Body of pancreas (tissue), 4 donors: ENCODE measurements around the gene PRELID2. TPM values are rescaled to one million over a fixed set of nuclear protein-coding genes. Genes with fewer than 3 reads are reported as not detected.
"Not testable (repeated sequence)": the region's sequence is repeated elsewhere in the genome, so short reads cannot be mapped to it uniquely, and the experiment has no call there.

ENCODE experiments used
- ATAC-seq: fragments of 150-250 bp; one replicate; pipeline ENCODE4 v1.9.1; 2016
- DNase-seq, 4 donors: peaks; one replicate each; pipeline ENCODE4 v3.0.0-alpha.2; 2019
- H3K27ac ChIP-seq, 4 donors: fragments of 200-600 bp; sonication (generic); 1 replicate in 3 of 4; 2 replicates in 1 of 4; pipeline versions ENCODE4 v1.5.1 to v1.6.1; 2016 to 2019; ENCODE audit warnings: mild to moderate bottlenecking in 1 of 4, mixed read lengths in 1 of 4, moderate library complexity in 1 of 4
- H3K27me3 ChIP-seq, 2 donors: fragments of 200-600 bp; sonication (generic); one replicate each; pipeline ENCODE4 v1.6.0; 2016; ENCODE audit warnings: mild to moderate bottlenecking in 1 of 2
- H3K36me3 ChIP-seq, 2 donors: fragments of 200-600 bp; sonication (generic); replicated peaks in 1 of 2; 2 replicates each; pipeline ENCODE4 v1.5.1; 2016; ENCODE audit warnings: low read depth in 2 of 2; ENCODE audit not compliant: insufficient read depth in 1 of 2
- H3K4me1 ChIP-seq: fragments of 200-600 bp; sonication (generic); one replicate; pipeline ENCODE4 v1.6.0; 2016
- H3K4me3 ChIP-seq, 2 donors: fragments of 200-600 bp; sonication (generic); 1 replicate in 1 of 2; 2 replicates in 1 of 2; pipeline ENCODE4 v1.5.1; 2016 to 2019
- H3K9me3 ChIP-seq, 3 donors: fragments of 200-600 bp; sonication (generic); 1 replicate in 2 of 3; 2 replicates in 1 of 3; pipeline ENCODE4 v1.5.1; 2016
- POLR2A ChIP-seq, 3 donors: fragments of 450-650 bp; IDR thresholded peaks; one replicate each; pipeline ENCODE4 v1.6.1; 2016; ENCODE audit warnings: antibody characterized with exemption in 3 of 3, mild to moderate bottlenecking in 2 of 3
- WGBS, 2 donors: methylation state at CpG; one replicate each; pipeline ENCODE4 v1.1.5; 2017; 5-methylcytosine and 5-hydroxymethylcytosine counted together
- intact Hi-C: fragments of 100-400 bp; cut with DNase I; formaldehyde crosslinking; loops from one replicate; pipeline ENCODE4 v1.15.1; 2023
- total RNA-seq, 2 donors: library from RNA; depleted of rRNA; stranded (reverse); fragments of >200 nt; gene quantifications; one replicate each; pipeline ENCODE4 v1.1.0, GENCODE V29; 2016
- TF ChIP-seq, protein P1 (sequence below), 7 experiments: fragments of 450-650 bp in 4 of 7; fragments of 200-600 bp in 3 of 7; sonication (generic) in 3 of 7; IDR thresholded peaks; one replicate each; pipeline ENCODE4 v1.5.1; 2016 to 2019; ENCODE audit warnings: antibody characterized with exemption in 7 of 7

Gene PRELID2
- total RNA-seq, 2 donors from 2014 or later, result 17.1 to 22.4 TPM

DNA sequence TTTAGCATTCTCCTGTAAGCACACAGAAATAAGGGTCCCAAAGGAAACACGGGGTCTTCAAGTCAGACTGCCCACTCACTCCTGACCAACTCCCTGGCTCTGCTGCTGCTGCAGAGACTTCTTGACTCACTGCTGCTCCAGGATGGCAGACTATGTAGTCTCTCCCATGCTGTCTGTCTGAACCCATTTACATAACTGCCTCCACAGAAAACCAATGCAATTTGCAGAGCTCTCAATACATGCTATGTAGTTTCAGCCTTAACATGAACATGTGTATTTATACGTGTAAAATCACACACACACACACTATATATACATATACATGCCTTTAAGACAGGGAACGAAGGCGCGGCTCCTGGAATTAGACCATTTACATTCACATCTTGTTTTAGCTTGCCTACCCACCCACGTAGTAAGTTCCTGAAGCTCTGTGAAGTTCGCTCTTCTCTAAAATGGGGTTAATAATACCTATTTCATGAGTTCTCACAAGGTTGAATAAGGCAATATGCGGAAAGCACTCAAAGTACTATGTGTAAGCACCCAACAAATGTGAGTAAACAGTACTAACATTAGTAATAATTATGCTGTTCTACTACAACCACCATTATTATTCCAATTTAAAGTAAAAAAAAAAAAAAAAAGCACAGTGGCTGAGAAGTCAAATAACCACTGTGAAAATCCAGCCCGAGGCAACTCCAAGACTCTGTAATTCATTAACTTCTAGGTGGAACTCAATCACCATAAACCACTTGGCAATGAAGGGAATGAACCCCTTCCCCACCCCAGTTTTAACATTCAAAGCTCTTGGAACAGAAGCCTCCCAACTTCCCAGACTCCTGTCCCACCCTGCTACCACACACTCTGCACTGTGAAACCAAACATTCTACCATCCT is 31.8 kb downstream of the PRELID2 start:
- Histone ChIP-seq H3K36me3 (no peaks in the 10 kb centered on the region), H3K4me1 (peaks cover 3% of the 10 kb centered on the region), H3K4me3 (no peak overlapping the region), H3K9me3 (no peaks in the 10 kb centered on the region), H3K27ac (no peak overlapping the region), H3K27me3 (no peaks in the 10 kb centered on the region)
- ATAC-seq (no peak), DNase-seq (no peak)
- TF ChIP-seq POLR2A (IDR thresholded peaks at IDR 0.05), result no peak
- TF ChIP-seq, protein P1, sequence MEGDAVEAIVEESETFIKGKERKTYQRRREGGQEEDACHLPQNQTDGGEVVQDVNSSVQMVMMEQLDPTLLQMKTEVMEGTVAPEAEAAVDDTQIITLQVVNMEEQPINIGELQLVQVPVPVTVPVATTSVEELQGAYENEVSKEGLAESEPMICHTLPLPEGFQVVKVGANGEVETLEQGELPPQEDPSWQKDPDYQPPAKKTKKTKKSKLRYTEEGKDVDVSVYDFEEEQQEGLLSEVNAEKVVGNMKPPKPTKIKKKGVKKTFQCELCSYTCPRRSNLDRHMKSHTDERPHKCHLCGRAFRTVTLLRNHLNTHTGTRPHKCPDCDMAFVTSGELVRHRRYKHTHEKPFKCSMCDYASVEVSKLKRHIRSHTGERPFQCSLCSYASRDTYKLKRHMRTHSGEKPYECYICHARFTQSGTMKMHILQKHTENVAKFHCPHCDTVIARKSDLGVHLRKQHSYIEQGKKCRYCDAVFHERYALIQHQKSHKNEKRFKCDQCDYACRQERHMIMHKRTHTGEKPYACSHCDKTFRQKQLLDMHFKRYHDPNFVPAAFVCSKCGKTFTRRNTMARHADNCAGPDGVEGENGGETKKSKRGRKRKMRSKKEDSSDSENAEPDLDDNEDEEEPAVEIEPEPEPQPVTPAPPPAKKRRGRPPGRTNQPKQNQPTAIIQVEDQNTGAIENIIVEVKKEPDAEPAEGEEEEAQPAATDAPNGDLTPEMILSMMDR (IDR thresholded peaks at IDR 0.05), result no peak
- 84 to 85% methylated on average over 9 of the region's 9 CpGs for WGBS, 2 donors
- intact Hi-C loops, result no loop called here

DNA sequence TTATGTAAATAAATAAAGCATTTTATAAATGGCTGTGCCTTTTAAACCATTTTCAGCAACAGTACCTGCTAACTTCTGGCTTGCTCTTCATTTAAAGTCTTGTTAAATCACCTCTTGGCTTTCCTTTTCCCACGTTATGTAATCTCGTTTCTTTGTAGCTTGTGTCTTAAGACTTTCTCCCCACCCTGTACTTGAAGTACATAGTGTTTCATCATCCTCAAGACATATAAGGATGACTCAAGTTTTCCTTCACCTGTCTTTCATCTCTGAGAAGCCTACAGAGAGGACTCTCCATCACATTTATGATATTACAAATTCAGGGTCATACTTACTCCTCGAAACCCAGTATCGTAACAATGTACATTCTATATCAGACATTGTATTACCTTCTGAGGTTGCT is 33.9 kb downstream of the PRELID2 start:
- ATAC-seq, result no peak
- Histone ChIP-seq H3K9me3 (no peaks in the 10 kb centered on the region), H3K4me3 (no peak overlapping the region), H3K36me3 (no peaks in the 10 kb centered on the region), H3K27me3 (no peaks in the 10 kb centered on the region), H3K27ac (no peak overlapping the region), H3K4me1 (peaks cover 3% of the 10 kb centered on the region)
- 92 to 95% methylated on average over 4 of the region's 4 CpGs for WGBS, 2 donors
- intact Hi-C loops, result no loop called here
- TF ChIP-seq, protein P1 (IDR thresholded peaks at IDR 0.05), result no peak
- TF ChIP-seq POLR2A (IDR thresholded peaks at IDR 0.05), result no peak
- no peak for DNase-seq

DNA sequence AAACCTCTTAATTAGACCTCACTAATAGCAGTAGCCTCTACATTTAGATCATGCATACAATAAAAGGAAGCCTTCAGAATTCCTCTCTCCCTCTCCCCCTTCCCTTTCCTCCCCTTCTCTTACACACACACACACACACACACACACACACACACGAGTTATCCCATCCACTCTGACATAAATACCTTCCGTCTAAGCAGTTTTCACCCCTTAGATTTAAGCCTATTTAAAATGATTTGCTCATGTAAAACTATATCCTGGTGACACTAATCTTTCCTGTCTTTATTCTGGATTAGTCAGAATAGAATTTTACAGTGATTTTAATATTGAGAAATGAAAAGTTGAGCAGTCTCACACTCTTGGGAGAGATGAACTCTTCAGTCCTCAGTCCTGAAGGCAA is 35.0 kb downstream of the PRELID2 start:
- Histone ChIP-seq H3K27ac (no peak overlapping the region), H3K27me3 (no peaks in the 10 kb centered on the region), H3K9me3 (no peaks in the 10 kb centered on the region), H3K36me3 (peaks cover 0 to 1% of the 10 kb centered on the region in 2 donors), H3K4me1 (peaks cover 3% of the 10 kb centered on the region), H3K4me3 (no peak overlapping the region)
- 78 to 87% methylated on average over 2 of the region's 2 CpGs for WGBS, 2 donors
- no peak for DNase-seq
- TF ChIP-seq, protein P1 (IDR thresholded peaks at IDR 0.05), result no peak
- TF ChIP-seq POLR2A (IDR thresholded peaks at IDR 0.05), result no peak
- ATAC-seq, result no peak
- intact Hi-C loops, result no loop called here

DNA sequence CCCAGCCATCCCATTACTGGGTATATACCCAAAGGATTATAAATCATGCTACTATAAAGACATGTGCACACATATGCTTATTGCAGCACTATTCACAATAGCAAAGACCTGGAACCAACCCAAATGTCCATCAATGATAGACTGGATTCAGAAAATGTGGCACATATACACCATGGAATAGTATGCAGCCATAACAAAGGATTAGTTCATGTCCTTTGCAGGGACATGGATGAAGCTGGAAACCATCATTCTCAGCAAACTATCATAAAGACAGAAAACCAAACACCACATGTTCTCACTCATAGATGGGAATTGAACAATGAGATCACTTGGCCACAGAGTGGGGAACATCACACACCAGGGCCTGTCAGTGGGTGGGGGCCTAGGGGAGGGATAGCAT is 36.6 kb downstream of the PRELID2 start:
- H3K27ac ChIP-seq, H3K4me3 ChIP-seq, H3K36me3 ChIP-seq, DNase-seq, H3K9me3 ChIP-seq, H3K27me3 ChIP-seq, ATAC-seq, H3K4me1 ChIP-seq, intact Hi-C loops: not testable (repeated sequence)

DNA sequence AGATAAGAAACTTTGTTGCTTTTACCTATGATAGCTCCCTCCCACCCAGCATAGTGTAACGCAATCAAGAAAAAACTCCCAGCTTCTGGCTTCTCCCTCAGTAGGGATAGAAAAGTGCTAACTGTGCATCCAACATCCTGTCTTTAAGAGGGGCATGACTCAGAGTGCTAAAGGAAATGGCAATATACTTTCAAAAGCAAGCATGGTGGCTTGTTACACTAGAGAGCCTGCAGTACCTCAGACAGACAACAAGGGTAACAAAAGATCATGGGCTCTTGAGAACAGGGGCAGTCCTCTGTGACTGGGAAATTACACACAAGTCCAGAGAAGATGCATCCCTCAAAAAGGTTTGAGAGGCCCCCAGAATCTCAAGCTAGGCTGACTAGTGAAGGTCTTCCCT is 37.8 kb downstream of the PRELID2 start:
- Histone ChIP-seq H3K27me3 (no peaks in the 10 kb centered on the region), H3K4me3 (no peak overlapping the region), H3K9me3 (no peaks in the 10 kb centered on the region), H3K36me3 (peaks cover 0 to 1% of the 10 kb centered on the region in 2 donors), H3K27ac (no peak overlapping the region), H3K4me1 (no peaks in the 10 kb centered on the region)
- TF ChIP-seq, protein P1 (IDR thresholded peaks at IDR 0.05), result no peak
- no peak for TF ChIP-seq POLR2A (IDR thresholded peaks at IDR 0.05)
- WGBS, 2 donors, result 95 to 100% methylated on average over 1 of the region's 1 CpG
- DNase-seq (no peak), ATAC-seq (no peak)
- intact Hi-C loops, result no loop called here
